Astrocyte (in vitro differentiated cells and primary cell): ENCODE results near the gene MTMR11.
A peak's percentile ranks its signal among the peaks of the same experiment; 100 is the strongest.

Source experiments
- CTCF ChIP-seq: IDR thresholded peaks from 2 replicates; pipeline ENCODE4 v1.5.1; 2011; ENCODE audit warnings: low read depth, mild to moderate bottlenecking, inconsistent platforms, low read length, moderate library complexity; ENCODE audit not compliant: insufficient read depth
- EZH2 ChIP-seq: IDR thresholded peaks from 2 replicates; pipeline ENCODE4 v1.6.1; 2012; ENCODE audit warnings: mild to moderate bottlenecking, low read length, inconsistent platforms; ENCODE audit not compliant: insufficient read depth

DNA sequence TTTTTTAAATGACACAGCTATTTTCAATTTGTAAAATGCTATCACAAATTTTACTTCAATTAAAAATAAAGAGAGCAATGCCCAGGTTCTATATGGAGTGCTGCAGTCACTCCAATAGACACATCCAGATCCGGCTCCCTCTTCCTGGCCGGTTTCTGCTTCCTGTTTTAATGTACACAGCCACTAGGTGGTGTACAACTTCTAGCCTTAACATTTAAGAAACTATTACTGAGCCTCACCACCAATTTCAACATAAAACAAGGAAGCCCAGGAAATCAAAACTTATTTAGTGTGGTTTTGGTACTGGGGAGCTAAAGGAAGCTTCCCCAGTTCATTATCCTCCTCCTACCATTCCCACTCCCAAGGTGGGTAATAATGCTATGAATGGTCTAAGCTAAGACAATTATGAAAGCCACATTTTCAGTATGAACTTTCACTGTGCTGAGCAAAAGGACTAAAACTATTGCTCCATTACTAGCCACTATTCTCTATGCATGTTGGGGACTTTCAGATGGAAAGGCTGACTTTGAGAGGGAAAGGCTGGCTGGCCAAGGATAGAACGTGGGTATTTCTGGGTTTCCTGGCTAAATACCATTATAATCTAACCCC, 25.5 kb upstream of the MTMR11 start:
- TF ChIP-seq CTCF = peak; percentile 79
- no peak for TF ChIP-seq EZH2
